WERI-Rb-1 (cell line): ENCODE results near the gene SPATA9.

Source experiments
- DNase-seq: peaks from one replicate; pipeline ENCODE4 v3.0.0-alpha.2; 2020
- H3K27ac ChIP-seq: fragments of 250-450 bp; sonication (Bioruptor Pico); 2 replicates; pipeline ENCODE4 v1.5.1; 2020; ENCODE audit warnings: mild to moderate bottlenecking, moderate library complexity
- H3K27me3 ChIP-seq: fragments of 250-450 bp; sonication (Bioruptor Pico); 2 replicates; pipeline ENCODE4 v1.5.1; 2021; ENCODE audit warnings: mild to moderate bottlenecking, low read depth, moderate library complexity; ENCODE audit not compliant: insufficient read depth, severe bottlenecking
- H3K36me3 ChIP-seq: fragments of 250-450 bp; sonication (Bioruptor Pico); 2 replicates; pipeline ENCODE4 v1.5.1; 2020; ENCODE audit warnings: mild to moderate bottlenecking, moderate library complexity
- H3K4me3 ChIP-seq: 2 replicates; pipeline ENCODE4 v1.5.1; 2011; ENCODE audit warnings: low read depth, mild to moderate bottlenecking, control low read depth, low read length
- H3K9me3 ChIP-seq: fragments of 250-450 bp; sonication (Bioruptor Pico); 2 replicates; pipeline ENCODE4 v1.5.1; 2021; ENCODE audit warnings: mild to moderate bottlenecking, moderate library complexity; ENCODE audit not compliant: severe bottlenecking
- CTCF ChIP-seq: IDR thresholded peaks from 2 replicates; pipeline ENCODE4 v1.5.1; 2011; ENCODE audit warnings: low read depth, mild to moderate bottlenecking, control low read depth, inconsistent platforms, low read length

Gene SPATA9

GRCh38 chr5:95620030-95620869 is 62.5 kb downstream of the SPATA9 start, which contains the start of gene GPR150:
GPR150 (plus strand) TSS chr5:95620087; CDS start chr5:95620276, 189 bp downstream.
- H3K4me3 ChIP-seq: peak within 1 kb of the TSS; percentile 59
- peak; percentile 32; the same call in 1 of the 2 replicates for TF ChIP-seq CTCF
- no peaks in the 10 kb centered on the region for H3K9me3 ChIP-seq
- peak within 1 kb of the TSS; percentile 68 for H3K27ac ChIP-seq
- H3K27me3 ChIP-seq: no peaks in the 10 kb centered on the region
- no peaks in the 10 kb centered on the region for H3K36me3 ChIP-seq
- DNase-seq: peak; percentile 63

GRCh38 chr5:95619514-95620029 is 63.2 kb downstream of the SPATA9 start:
- Histone ChIP-seq H3K36me3 (no peaks in the 10 kb centered on the region), H3K27me3 (no peaks in the 10 kb centered on the region), H3K9me3 (no peaks in the 10 kb centered on the region), H3K27ac (no peak overlapping the region), H3K4me3 (no peak overlapping the region)
- no peak for DNase-seq
- TF ChIP-seq CTCF: no peak

GRCh38 chr5:95619096-95619495 is 63.7 kb downstream of the SPATA9 start:
- DNase-seq: no peak
- no peak for TF ChIP-seq CTCF
- Histone ChIP-seq H3K27ac (no peak overlapping the region), H3K27me3 (no peaks in the 10 kb centered on the region), H3K36me3 (no peaks in the 10 kb centered on the region), H3K4me3 (no peak overlapping the region), H3K9me3 (no peaks in the 10 kb centered on the region)

- no peaks in the 10 kb centered on the region for H3K27me3 ChIP-seq
- no peak overlapping the region for H3K27ac ChIP-seq
- no peak overlapping the region for H3K4me3 ChIP-seq
- no peak for DNase-seq
- H3K36me3 ChIP-seq: no peaks in the 10 kb centered on the region
- no peak for TF ChIP-seq CTCF
- no peaks in the 10 kb centered on the region for H3K9me3 ChIP-seq
These were observed 65.7 kb downstream of the SPATA9 start for GRCh38 chr5:95617057-95617456.

- H3K36me3 ChIP-seq: no peaks in the 10 kb centered on the region
- H3K9me3 ChIP-seq: no peaks in the 10 kb centered on the region
- H3K27me3 ChIP-seq: no peaks in the 10 kb centered on the region
- no peak for TF ChIP-seq CTCF
- H3K4me3 ChIP-seq: no peak overlapping the region
- DNase-seq: no peak
- no peak overlapping the region for H3K27ac ChIP-seq
These were observed 67.7 kb downstream of the SPATA9 start for GRCh38 chr5:95615164-95615467.

- Histone ChIP-seq H3K4me3 (no peak overlapping the region), H3K36me3 (no peaks in the 10 kb centered on the region), H3K9me3 (no peaks in the 10 kb centered on the region), H3K27me3 (no peaks in the 10 kb centered on the region), H3K27ac (no peak overlapping the region)
- DNase-seq: no peak
- TF ChIP-seq CTCF: no peak
These were observed 69.3 kb downstream of the SPATA9 start for GRCh38 chr5:95613514-95613913.
